Right lobe of liver (tissue), 6 donors: ENCODE results near the gene LCMT2. TPM values are rescaled to one million over a fixed set of nuclear protein-coding genes. Genes with fewer than 3 reads are reported as not detected.

Source experiments
- ATAC-seq, 4 donors: fragments of 200-7000 bp; cut with Tn5 transposase; one replicate each; pipeline ENCODE4 v1.9.1; 2020; ENCODE audit warnings: mild to moderate bottlenecking in 4 of 4, moderate library complexity in 4 of 4
- DNase-seq, 3 donors: peaks; one replicate each; pipeline ENCODE4 v3.0.0-alpha.2; 2020
- H3K27ac ChIP-seq, 3 donors: fragments of 200-600 bp; one replicate each; pipeline ENCODE4 v1.8.0; 2022
- H3K27me3 ChIP-seq, 2 donors: fragments of 200-600 bp; one replicate each; pipeline ENCODE4 v1.8.0; 2022
- H3K36me3 ChIP-seq, 4 donors: fragments of 200-600 bp; sonication (generic) in 1 of 4; one replicate each; pipeline versions ENCODE4 v1.5.1 to v1.8.0; 2017 to 2022; ENCODE audit warnings: control low read depth in 1 of 4
- H3K4me1 ChIP-seq, 4 donors: fragments of 200-600 bp; sonication (generic) in 1 of 4; one replicate each; pipeline versions ENCODE4 v1.5.1 to v1.8.0; 2017 to 2022; ENCODE audit warnings: control low read depth in 1 of 4
- H3K4me3 ChIP-seq, 3 donors: fragments of 200-600 bp; one replicate each; pipeline ENCODE4 v1.8.0; 2022
- H3K9me3 ChIP-seq, 4 donors: fragments of 200-600 bp; sonication (generic) in 1 of 4; one replicate each; pipeline versions ENCODE4 v1.5.1 to v1.8.0; 2017 to 2022; ENCODE audit warnings: control low read depth in 1 of 4
- POLR2A ChIP-seq: fragments of 450-650 bp; IDR thresholded peaks from one replicate; pipeline ENCODE4 v1.6.1; 2017; ENCODE audit warnings: antibody characterized with exemption, mild to moderate bottlenecking
- WGBS: methylation state at CpG from one replicate; pipeline ENCODE4 v1.1.6; 2018; ENCODE audit warnings: low coverage, low lambda C conversion rate; ENCODE audit not compliant: insufficient coverage; ENCODE audit errors: missing lambda C conversion rate; 5-methylcytosine and 5-hydroxymethylcytosine counted together
- intact Hi-C, 2 donors: fragments of 100-400 bp; cut with DNase I; formaldehyde crosslinking; loops; one replicate each; pipeline versions ENCODE4 v1.11.2 to v1.14.1; 2022
- total RNA-seq, 6 experiments: library from RNA; depleted of rRNA in 2 of 6; stranded (reverse); fragments of >200 nt in 2 of 6; fragmentation: NEBNext Ultra II Directional in 3 of 6; extraction: Animal tissue kit (Norgen Biotek cat#: 25700) in 3 of 6; gene quantifications; one replicate each; pipeline versions ENCODE4 v1.1.0 to v1.2.4, GENCODE V29; 2016 to 2023
- TF ChIP-seq, protein P1 (sequence below), 4 donors: fragments of 200-600 bp in 3 of 4; fragments of 450-650 bp in 1 of 4; IDR thresholded peaks; one replicate each; pipeline versions ENCODE4 v1.5.1 to v1.8.0; 2016 to 2022; ENCODE audit warnings: antibody characterized with exemption in 4 of 4, mild to moderate bottlenecking in 2 of 4
- donor health status: DM: no; HTN: yes; CAD: no.
- donor health status: DM: no; HTN: no; CAD: no.
- donor health status: DM: no; HTN: no; CAD: no.
- donor health status: DM: no; HTN: yes; CAD: no.
- donor health status: DM: no; HTN: yes; CAD: no.

LCMT2 gene
- total RNA-seq, 6 experiments from 2014 or later: 2.9 to 4.9 (median 3.9) TPM

DNA sequence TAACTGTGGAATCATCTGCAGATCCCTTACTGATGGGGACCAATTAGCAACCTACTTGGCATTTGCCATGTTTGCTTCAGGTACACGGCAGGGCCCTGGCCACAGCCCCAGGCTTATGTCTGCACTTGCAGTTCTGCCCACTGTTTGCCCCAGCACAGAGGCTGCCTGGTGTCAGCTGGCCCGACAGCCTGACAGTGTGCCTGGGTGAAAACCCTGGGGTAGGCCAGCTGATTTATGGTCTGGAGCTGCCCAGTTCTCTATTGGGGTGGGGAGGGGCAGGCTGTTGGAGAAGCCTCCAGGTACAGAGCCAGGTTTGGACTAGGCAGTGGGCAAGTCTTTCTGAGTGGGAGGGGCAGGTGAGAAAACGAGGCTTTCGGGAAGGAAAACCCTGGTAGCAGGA, 52.5 kb downstream of the LCMT2 start:
- H3K4me1 ChIP-seq: no peaks in the 10 kb centered on the region
- DNase-seq (no peak), ATAC-seq (no peak)
- TF ChIP-seq, protein P1, sequence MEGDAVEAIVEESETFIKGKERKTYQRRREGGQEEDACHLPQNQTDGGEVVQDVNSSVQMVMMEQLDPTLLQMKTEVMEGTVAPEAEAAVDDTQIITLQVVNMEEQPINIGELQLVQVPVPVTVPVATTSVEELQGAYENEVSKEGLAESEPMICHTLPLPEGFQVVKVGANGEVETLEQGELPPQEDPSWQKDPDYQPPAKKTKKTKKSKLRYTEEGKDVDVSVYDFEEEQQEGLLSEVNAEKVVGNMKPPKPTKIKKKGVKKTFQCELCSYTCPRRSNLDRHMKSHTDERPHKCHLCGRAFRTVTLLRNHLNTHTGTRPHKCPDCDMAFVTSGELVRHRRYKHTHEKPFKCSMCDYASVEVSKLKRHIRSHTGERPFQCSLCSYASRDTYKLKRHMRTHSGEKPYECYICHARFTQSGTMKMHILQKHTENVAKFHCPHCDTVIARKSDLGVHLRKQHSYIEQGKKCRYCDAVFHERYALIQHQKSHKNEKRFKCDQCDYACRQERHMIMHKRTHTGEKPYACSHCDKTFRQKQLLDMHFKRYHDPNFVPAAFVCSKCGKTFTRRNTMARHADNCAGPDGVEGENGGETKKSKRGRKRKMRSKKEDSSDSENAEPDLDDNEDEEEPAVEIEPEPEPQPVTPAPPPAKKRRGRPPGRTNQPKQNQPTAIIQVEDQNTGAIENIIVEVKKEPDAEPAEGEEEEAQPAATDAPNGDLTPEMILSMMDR (IDR thresholded peaks at IDR 0.05): no peak
- no peak for TF ChIP-seq POLR2A
- no peaks in the 10 kb centered on the region for H3K9me3 ChIP-seq
- 44% methylated on average over 2 of the region's 4 CpGs for WGBS
- no peak overlapping the region for H3K27ac ChIP-seq
- intact Hi-C loops: no loop called here
- no peaks in the 10 kb centered on the region for H3K36me3 ChIP-seq
- no peak overlapping the region for H3K4me3 ChIP-seq
- no peaks in the 10 kb centered on the region for H3K27me3 ChIP-seq

DNA sequence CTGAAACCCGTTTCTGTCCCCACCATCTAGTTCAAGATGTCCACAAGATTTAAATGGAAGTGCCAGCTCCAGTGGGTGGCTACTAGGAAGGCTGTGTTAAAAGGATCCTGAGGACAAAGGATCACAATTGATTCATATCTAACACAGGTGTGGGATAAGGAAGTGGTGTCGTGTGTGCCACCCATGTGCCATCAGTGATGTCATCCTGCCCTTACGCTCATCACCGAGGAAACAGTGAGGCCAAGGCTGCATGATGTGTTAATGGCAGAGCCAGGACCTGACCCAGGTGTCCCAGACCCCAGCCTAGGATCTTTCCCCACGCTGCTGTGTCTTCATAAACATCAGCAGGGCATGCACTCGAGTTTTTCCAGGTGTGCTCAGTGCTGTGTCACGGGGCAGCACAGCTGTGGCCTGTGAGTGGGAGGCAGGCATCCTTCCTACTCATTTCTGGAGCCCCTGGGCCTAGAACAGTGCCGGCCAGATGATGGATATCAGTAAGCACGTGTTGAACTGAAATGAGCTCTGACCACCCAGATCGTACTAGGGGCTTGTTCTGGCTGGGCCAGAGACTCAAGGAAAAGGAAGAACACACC, 53.0 kb downstream of the LCMT2 start:
- DNase-seq: no peak
- H3K4me1 ChIP-seq: no peaks in the 10 kb centered on the region
- H3K27me3 ChIP-seq: no peaks in the 10 kb centered on the region
- intact Hi-C loops: no loop called here
- H3K36me3 ChIP-seq: no peaks in the 10 kb centered on the region
- H3K9me3 ChIP-seq: no peaks in the 10 kb centered on the region
- TF ChIP-seq, protein P1 (IDR thresholded peaks at IDR 0.05): no peak
- no peak for TF ChIP-seq POLR2A
- no peak for ATAC-seq
- 26% methylated on average over 3 of the region's 10 CpGs for WGBS
- H3K27ac ChIP-seq: no peak overlapping the region
- no peak overlapping the region for H3K4me3 ChIP-seq

DNA sequence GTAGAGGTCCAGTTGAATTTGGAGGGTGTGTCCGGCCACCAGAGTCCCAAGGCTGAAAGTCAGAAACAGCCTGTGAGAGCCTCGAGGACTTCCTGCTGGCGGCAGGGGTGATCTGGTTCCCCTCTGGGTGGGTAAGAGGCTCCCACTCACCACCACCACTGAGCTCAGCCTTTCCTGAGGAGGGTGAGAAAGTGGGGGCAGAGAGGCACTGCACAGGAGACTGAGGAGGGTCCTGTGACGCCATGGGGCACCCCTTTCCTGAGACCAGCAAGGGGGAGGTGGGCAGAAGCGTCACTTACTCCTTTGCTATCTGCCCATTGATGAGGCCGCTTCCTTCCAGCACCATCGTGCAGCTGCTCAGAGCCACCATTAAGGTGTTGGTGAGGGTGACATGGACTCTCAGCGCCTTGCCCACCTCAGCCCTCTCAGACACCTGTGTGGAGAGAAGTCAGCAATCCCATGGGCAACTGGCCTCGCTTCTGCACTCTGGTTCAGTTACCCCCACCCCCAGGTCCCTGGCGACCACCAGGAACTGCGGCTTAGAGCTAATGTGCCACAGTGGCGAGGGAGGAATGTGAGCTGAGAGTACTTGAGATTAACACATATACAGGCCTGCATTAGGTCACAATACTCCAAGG, 53.7 kb downstream of the LCMT2 start:
- intact Hi-C loops: no loop called here
- no peak for TF ChIP-seq POLR2A
- TF ChIP-seq, protein P1 (IDR thresholded peaks at IDR 0.05): no peak
- Histone ChIP-seq H3K27me3 (no peaks in the 10 kb centered on the region), H3K4me3 (no peak overlapping the region), H3K4me1 (no peaks in the 10 kb centered on the region), H3K9me3 (no peaks in the 10 kb centered on the region), H3K36me3 (no peaks in the 10 kb centered on the region), H3K27ac (no peak overlapping the region)
- ATAC-seq (no peak), DNase-seq (no peak)
- WGBS: 45% methylated on average over 4 of the region's 12 CpGs

DNA sequence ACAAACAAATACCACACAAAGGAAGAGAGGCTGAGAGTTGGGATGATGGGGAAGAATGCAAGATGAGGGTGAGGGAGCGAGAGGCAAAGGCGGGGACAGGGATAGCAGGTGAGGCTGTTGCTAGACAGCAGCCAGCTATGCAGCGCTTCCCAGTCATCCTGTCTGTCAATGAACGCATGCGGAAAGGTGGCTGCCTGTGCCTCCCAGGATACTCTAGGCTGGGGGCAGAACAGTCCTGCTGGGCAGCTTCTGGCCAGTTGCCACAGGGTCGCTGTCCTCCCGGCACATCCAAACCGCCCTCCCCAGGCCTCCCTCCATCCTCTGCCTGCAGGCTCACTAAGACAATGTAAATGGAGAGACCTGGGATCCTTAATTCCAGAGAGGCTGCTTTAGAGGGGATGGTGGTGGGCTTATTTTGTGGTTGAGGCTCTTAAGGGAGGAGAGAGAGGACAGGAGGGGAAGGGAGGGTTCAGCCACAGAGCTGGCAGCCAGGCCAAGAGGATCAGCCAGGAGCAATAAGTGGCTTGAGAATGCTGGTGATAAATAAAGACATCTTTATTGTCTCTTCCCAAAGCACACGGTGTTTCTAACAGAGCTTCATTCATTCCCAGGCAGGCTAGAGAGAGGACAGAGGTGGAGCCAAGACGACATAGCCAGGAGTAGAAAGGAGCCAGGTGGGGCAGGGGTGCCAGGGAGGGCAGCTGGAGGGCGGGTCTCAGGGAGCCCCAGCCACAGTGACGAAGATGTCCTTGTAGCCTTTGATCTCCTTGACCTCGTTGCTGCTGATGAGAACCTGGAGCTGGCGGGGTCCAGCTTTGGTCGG, 54.4 kb downstream of the LCMT2 start:
- H3K36me3 ChIP-seq: no peaks in the 10 kb centered on the region
- TF ChIP-seq, protein P1 (IDR thresholded peaks at IDR 0.05): no peak
- no peak for TF ChIP-seq POLR2A
- WGBS: 66% methylated on average over 3 of the region's 15 CpGs
- no peaks in the 10 kb centered on the region for H3K4me1 ChIP-seq
- H3K4me3 ChIP-seq: no peak overlapping the region
- no peaks in the 10 kb centered on the region for H3K27me3 ChIP-seq
- H3K9me3 ChIP-seq: no peaks in the 10 kb centered on the region
- DNase-seq (no peak), ATAC-seq (no peak)
- intact Hi-C loops: no loop called here
- H3K27ac ChIP-seq: no peak overlapping the region
